Stimulated activated naive CD4-positive, alpha-beta T cell treated with Interleukin-2 at 50 U/mL for 16 hours (primary cell): Measurements from ENCODE around the gene MUC5B.

Source experiments
- DNase-seq: peaks from one replicate; lab custom pipeline; 2025; lab: John Stamatoyannopoulos, UW

Gene MUC5B

DNA sequence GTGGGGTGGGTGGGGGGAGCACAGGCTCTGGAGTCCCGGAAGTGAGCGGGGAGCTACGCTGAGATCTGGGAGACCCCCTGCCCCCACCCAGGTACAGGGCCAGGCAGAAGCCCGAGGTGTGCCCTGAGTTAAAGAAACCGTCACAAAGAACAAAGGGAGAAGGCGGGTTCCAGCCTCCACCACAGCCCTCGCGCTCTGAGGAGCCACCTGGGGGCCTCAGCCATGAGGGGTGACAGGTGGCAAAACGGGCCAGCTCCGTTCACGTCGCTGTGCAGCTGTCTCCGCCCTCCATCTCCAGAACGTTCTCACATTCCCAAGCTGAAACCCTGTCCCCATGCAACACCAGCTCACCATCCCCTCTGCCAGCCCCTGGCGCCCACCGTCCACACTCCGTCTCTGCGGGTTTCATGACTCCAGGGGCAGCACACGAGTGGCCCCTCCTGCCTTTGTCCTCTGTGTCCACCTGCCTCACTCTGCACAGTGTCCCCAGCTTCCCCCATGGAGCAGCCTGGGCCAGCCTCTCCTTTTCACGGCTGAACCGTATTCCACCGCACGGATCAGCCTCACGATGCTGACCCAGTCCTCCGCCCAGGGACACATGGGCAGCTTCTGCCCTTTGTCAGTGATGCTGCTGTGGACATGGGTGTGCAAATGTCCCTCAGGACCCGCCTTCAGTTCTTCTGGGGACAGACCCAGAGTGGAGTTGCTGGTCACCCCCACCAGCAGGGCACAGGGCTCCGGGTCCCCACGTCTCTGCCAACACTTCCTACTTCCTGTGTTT is 1.7 kb upstream of the MUC5B start:
- no peak for DNase-seq

GRCh38 chr11:1221848-1222311 is 986 bp upstream of the MUC5B start:
- DNase-seq, result no peak

GRCh38 chr11:1223346-1224110 is 662 bp downstream of the MUC5B start:
- no peak for DNase-seq

- DNase-seq, result no peak
Measured at GRCh38 chr11:1224111-1224490, 1.2 kb downstream of the MUC5B start.

DNA sequence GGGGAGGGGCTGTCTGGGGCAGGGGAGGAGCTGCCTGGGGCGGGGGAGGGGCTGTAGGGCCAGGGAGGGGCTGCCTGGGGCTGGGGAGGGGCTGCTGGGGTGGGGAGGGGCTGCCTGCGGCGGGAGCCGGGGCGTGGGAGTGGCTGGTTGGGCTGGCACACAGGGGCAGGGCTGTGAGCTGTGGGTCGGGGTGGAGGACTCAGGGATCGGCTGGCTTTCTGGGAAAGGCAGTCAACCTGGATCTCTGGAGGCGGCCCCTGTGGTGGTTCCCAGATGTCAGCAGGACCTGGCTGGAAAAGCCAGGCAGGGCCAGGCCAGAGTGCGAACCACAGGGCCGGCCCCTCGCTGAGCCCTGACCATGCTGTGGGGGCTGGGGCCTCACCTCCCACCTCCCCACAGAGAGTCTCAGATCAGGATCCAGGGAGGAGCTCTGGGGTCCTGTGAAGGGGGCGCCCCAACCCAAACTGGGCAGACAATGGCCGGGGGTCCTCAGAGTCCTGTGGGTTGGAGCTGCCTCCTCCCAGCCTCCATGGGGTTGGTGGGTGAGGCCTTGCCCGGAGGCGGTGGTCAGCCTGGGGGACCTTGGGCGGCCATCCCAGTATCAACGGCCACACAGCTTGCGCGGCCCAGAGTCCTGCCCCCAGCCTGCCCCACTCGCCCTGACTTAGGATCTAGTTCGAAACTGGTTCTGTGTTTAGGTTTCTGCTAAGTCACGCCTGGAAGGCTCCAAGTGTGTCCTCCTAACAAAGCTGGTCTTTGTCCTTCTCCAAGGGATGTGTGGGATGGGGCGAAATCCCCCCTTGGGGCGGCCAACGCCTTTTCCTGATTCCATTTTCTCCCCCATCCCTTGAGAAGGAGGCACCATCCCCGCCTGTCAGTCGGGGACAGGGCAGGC is 1.9 kb downstream of the MUC5B start:
- DNase-seq, result no peak

DNA sequence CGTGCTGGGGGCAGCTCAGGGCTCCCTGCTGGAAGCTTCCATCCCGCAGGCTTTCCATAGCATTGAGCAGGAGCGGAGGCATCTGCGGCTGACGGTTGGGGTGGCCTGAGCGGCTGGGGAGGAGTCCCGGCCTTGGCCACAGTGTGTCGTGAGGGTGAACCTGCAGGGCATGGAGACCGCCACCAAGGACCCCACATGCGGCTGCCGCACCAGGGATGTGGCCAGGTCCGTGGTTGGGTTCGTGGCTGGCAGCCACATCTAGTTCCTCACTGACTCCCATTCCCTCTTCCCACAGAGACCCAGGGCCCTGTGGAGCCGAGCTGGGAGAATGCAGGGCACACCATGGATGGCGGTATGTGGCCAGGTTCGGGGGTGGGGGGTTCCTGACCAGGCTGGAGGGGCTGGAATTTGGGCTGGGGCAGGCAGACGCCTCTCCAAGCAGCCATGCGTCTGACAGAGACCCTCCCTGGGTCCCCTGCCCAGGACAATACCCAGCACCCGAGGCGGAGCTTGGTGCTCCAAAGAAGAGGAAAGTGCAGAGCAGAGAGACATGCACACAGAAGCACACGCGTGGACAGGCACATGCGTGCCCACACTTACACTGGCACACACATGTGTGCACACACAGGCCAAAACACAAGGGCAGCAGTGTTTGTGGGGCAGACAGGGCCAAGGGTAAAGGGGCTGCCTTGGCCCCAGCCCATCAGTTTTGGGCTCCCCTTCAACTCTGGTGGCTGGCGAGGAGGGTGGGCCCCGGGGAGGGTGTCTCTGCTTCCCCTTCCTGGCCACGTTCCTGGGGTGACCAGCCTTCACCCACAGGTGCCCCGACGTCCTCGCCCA is 2.7 kb downstream of the MUC5B start:
- DNase-seq, result no peak

GRCh38 chr11:1226226-1226985 is 3.5 kb downstream of the MUC5B start:
- no peak for DNase-seq

GRCh38 chr11:1226986-1227550 is 4.2 kb downstream of the MUC5B start:
- no peak for DNase-seq

DNA sequence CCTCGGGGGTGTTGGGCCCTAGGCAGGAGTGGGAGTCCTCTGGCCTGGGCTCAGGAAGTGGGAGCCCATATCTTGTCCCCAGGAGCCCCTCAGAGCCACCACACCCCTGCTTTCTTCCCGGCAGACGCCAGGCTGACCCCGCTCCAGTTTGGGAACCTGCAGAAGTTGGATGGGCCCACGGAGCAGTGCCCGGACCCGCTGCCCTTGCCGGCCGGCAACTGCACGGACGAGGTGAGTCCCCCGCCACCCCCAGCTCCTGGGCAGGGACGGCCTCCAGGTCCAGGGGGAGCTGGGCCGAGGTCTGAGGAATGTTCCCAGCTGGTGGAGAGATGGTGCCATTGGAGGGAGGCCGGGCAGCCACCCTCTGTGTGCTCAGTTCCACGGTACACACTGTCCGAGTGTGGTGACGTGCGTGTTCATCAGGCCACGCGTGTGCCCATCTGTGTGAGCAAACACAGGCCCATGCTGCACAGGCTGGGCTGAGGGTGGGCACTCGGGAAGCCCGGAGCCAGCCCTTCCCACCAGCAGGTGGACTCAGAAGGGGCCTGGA is 4.8 kb downstream of the MUC5B start:
- DNase-seq, result no peak

GRCh38 chr11:1228101-1228821 is 5.4 kb downstream of the MUC5B start:
- DNase-seq, result no peak

DNA sequence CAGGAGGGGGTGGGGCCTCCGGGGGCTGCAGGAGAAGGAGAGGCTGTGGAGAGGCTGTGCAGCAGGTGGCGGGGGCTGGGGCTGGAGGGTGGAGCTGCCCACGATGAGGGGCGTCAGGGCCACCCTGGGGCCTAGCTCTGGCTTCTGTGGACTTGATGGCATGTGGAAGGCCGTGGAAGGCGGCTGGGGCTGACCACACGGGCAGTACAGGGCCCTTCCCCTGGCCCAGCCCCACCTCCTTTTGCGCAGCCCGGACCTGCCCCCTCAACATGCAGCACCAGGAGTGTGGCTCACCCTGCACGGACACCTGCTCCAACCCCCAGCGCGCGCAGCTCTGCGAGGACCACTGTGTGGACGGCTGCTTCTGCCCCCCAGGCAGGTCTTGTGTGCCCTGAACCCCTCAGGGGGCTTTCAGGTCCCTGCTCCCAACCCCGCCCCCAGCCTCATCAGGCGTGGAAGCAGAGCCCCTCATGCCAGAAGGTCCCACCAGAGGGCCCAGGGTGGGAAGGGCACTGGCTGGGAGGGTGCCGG is 6.1 kb downstream of the MUC5B start:
- no peak for DNase-seq

DNA sequence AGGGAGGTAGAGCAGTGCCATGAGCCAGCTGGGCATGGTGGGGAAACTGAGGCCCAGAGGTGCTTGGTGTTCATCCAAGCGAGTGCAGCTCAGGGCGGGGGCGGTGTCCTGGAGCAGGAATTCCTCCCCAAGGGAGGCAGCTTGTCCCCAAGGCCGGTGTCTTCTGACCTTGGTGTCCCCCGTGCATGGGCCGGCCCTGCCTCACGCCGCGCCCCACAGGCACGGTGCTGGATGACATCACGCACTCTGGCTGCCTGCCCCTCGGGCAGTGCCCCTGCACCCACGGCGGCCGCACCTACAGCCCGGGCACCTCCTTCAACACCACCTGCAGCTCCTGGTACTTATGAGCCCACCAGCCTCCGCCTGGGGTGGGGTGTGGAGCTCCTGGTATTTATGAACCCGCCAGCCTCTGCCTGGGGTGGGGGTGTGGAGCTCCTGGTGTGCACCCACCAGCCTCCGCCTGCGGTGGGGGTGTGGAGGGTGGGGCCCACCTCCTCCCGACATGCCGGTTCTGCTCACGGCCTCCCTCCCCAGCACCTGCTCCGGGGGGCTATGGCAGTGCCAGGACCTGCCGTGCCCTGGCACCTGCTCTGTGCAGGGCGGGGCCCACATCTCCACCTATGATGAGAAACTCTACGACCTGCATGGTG is 6.7 kb downstream of the MUC5B start:
- no peak for DNase-seq

DNA sequence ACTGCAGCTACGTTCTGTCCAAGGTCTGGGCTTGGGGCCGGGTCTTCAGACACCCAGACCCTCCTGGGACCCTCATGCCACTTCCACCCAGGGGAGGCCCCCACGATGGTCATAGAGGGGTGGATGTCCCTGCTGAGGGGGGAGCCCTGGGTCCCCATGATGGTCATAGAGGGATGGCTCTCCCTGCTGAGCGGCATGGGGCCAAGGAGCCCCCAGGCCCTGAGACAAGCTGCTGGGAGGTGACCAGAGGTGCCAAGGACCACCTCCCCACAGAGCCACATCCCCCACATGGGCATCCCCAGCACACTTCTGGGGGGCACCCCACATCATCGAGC is 7.2 kb downstream of the MUC5B start:
- DNase-seq, result no peak

DNA sequence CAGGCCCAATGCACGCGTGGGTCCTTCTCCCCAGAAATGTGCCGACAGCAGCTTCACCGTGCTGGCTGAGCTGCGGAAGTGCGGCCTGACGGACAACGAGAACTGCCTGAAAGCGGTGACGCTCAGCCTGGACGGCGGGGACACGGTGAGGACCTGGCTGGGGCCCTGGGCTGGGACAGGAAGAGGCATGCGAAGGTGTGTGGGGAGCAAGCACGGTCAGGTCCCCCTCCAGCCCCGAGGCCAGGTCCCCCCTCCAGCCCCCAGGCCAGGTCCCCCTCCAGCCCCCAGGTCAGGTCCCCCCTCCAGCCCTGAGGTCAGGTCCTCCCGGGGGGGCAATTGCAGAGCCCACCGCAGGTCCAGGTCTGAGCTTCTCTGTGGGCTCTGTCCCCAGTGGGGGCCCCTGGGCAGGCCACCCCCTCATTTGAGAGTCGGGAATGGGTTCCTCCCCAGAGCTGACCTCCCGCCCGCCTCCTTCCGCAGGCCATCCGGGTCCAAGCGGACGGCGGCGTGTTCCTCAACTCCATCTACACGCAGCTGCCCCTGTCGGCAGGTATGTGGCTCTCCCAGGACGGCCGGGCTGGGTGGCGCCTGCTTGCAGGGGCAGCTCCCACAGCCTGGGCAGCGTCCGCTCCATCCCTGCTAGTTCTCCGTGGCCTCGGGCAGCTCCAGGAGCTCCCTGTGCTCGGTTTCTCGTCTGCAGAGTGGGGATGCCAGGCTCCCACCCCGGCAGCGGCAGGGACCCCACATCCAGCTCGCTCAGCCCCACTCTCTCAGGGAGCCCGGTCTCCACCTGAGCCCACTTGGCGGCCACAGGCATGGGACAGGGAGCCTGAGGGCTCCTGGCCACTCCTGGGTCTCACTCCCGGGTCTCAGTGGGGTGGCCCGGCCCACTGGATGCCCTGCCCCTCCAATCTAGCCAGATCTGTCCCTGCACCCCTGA is 7.9 kb downstream of the MUC5B start:
- DNase-seq, result no peak

DNA sequence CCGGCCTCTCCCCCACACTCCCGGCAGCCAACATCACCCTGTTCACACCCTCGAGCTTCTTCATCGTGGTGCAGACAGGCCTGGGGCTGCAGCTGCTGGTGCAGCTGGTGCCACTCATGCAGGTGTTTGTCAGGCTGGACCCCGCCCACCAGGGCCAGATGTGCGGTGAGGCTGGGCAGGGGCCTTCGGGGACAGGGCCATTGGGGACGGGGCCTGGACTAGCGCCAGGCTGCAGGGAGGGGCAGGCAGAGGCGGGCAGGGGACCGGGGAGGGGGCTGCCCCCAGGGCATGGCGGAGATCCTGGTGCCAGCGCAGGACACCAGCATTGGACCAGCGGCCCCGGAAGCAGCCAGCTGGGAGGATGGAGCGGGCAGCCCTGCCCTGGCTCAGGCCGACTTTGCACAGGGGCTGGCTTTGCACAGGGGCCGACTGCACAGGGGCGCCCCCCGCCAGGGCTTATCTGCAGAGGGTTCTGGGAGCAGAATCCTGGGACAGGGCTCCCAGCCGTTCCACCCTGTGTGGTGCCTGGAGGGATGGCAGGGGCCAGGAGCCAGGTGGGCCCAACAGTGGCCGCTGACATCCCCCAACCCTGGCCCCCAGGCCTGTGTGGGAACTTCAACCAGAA is 8.6 kb downstream of the MUC5B start:
- DNase-seq, result no peak

DNA sequence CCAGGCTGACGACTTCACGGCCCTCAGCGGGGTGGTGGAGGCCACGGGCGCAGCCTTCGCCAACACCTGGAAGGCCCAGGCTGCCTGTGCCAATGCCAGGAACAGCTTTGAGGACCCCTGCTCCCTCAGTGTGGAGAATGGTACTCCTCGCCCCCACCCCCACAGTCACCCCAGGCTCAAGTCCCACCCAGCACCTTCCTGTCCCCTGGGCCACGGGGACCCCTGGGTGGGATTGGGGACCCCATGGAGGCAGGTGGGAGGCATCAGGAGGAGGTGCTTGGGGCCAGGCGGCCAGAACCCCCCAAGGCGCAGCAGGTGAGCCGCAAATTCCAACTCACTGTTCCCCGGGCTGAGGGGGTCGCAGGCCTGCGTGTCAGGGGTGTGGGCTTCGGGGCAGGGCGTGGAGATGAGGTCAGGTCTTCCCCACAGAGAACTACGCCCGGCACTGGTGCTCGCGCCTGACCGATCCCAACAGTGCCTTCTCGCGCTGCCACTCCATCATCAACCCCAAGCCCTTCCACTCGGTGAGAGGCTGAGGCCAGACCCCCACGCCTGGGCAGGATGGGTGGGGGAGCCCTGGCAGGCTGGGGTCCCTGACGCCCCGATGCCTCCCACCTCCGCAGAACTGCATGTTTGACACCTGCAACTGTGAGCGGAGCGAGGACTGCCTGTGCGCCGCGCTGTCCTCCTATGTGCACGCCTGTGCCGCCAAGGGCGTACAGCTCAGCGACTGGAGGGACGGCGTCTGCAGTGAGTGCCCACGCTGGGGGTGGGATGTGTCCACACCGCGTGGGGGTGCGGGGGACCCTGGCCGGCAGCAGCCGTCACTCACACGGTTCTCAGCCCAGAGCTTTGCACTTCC is 9.4 kb downstream of the MUC5B start:
- DNase-seq, result no peak
